Panc1 (cell line): ENCODE data around the gene RACK1. TPM values are rescaled to one million over a fixed set of nuclear protein-coding genes. Genes with fewer than 3 reads are reported as not detected.

ENCODE experiments used
- ATAC-seq: fragments of 200-7000 bp; cut with Tn5 transposase; 2 replicates; pipeline ENCODE4 v1.9.1; 2020; ENCODE audit warnings: mild to moderate bottlenecking, moderate library complexity
- BruUV-seq: library from RNA; stranded (reverse); fragments of 400-500 nt; replicated peaks from 2 replicates; lab custom pipeline; 2021; lab: Mats Ljungman, UMichigan
- CTCF ChIA-PET: fragments of 300-600 bp; sonication (Branson Sonifier 250); formaldehyde crosslinking; loops from one replicate; lab custom pipeline; 2022; ENCODE audit warnings: antibody characterized with exemption; lab: Charles Lee
- POLR2A ChIA-PET: fragments of 300-600 bp; sonication (Branson Sonifier 250); formaldehyde crosslinking; loops from one replicate; lab custom pipeline; 2022; ENCODE audit warnings: antibody characterized with exemption; lab: Charles Lee
- DNase-seq: peaks from one replicate; pipeline ENCODE4 v3.0.0-alpha.2; 2010; ENCODE audit warnings: low read depth, low spot score
- H3K27ac ChIP-seq: 2 replicates; pipeline ENCODE4 v1.5.1; 2011; ENCODE audit warnings: mild to moderate bottlenecking, low read length, inconsistent platforms
- H3K27me3 ChIP-seq: fragments of 200-500 bp; sonication (Bioruptor generic); 2 replicates; pipeline ENCODE4 v1.6.0; 2014; ENCODE audit warnings: low read length, inconsistent platforms; ENCODE audit not compliant: control insufficient read depth, insufficient read depth
- H3K36me3 ChIP-seq: fragments of 200-500 bp; sonication (Bioruptor generic); 2 replicates; pipeline ENCODE4 v1.5.1; 2014; ENCODE audit warnings: inconsistent platforms, mild to moderate bottlenecking, low read length, moderate library complexity; ENCODE audit not compliant: control insufficient read depth, insufficient read depth
- H3K4me1 ChIP-seq: 2 replicates; pipeline ENCODE4 v1.5.1; 2011; ENCODE audit warnings: inconsistent platforms, mild to moderate bottlenecking, low read length, moderate library complexity; ENCODE audit not compliant: control insufficient read depth, insufficient read depth
- H3K4me3 ChIP-seq, 2 experiments: 2 replicates each; pipeline ENCODE4 v1.5.1; 2011 to 2012; ENCODE audit warnings: low read depth in 2 of 2, low read length in 2 of 2, mild to moderate bottlenecking in 2 of 2, inconsistent platforms in 1 of 2, moderate library complexity in 1 of 2
- H3K9me3 ChIP-seq: fragments of 200-500 bp; sonication (Bioruptor generic); 2 replicates; pipeline ENCODE4 v1.5.1; 2014; ENCODE audit warnings: low read depth, mild to moderate bottlenecking, inconsistent platforms, low read length, moderate library complexity; ENCODE audit not compliant: control insufficient read depth, insufficient read depth
- POLR2AphosphoS5 ChIP-seq: IDR thresholded peaks from 2 replicates; pipeline ENCODE4 v1.6.1; 2012; ENCODE audit warnings: mild to moderate bottlenecking, low read depth, low read length, moderate library complexity
- SIN3A ChIP-seq: IDR thresholded peaks from 2 replicates; pipeline ENCODE4 v1.6.1; 2012; ENCODE audit warnings: low read depth, mild to moderate bottlenecking, low read length, moderate library complexity, borderline replicate concordance; ENCODE audit not compliant: insufficient read depth
- TCF7L2 ChIP-seq: IDR thresholded peaks from 2 replicates; pipeline ENCODE4 v1.6.1; 2011; ENCODE audit warnings: mild to moderate bottlenecking, low read depth, low read length, inconsistent platforms
- in situ Hi-C: cut with HindIII; loops from 2 replicates; pipeline ENCODE4 v1.10.0; 2016; ENCODE audit warnings: low sequenced_read_pairs, low pct_unique_long_range_greater_than_20kb
- intact Hi-C: fragments of 100-400 bp; cut with micrococcal nuclease; formaldehyde crosslinking; loops from one replicate; pipeline ENCODE4 v1.10.0; 2022; ENCODE audit not compliant: unreplicated experiment
- total RNA-seq: library from RNA; stranded (reverse); gene quantifications from one replicate; pipeline ENCODE4 v1.2.1, GENCODE V29; 2021; ENCODE audit not compliant: unreplicated experiment
- TF ChIP-seq, protein P1 (sequence below): fragments of 450-650 bp; IDR thresholded peaks from 2 replicates; pipeline ENCODE4 v1.5.1; 2017; ENCODE audit warnings: mild to moderate bottlenecking
- TF ChIP-seq, protein P2 (sequence below), 2 experiments: IDR thresholded peaks; 2 replicates each; pipeline ENCODE4 v1.6.1; 2011 to 2012; ENCODE audit warnings: low read depth in 2 of 2, control low read depth in 1 of 2, low read length in 1 of 2, mild to moderate bottlenecking in 1 of 2, moderate library complexity in 1 of 2; ENCODE audit not compliant: insufficient read depth in 1 of 2

Gene RACK1
- total RNA-seq, 1 experiment from 2014 or later, result 1,623 TPM

DNA sequence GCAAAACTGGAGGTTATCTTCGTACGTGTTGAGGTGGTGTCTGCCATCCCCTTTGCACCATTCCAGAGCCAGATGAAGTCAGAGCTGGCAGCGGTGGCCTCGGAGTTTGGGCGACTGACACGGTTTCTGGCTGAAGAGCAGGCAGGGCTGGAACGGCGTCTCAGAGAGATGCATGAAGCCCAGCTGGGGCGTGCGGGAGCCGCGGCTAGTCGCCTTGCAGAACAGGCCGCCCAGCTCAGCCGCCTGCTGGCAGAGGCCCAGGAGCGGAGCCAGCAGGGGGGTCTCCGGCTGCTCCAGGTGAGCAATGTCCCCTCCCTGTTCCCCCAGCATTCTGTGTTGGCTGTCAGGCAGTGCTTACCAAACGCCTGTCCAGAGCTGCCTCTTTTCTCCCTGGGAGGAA, 11.1 kb downstream of the RACK1 start:
- TF ChIP-seq POLR2AphosphoS5 (no peak), TCF7L2 (no peak), SIN3A (no peak)
- TF ChIP-seq, protein P1, sequence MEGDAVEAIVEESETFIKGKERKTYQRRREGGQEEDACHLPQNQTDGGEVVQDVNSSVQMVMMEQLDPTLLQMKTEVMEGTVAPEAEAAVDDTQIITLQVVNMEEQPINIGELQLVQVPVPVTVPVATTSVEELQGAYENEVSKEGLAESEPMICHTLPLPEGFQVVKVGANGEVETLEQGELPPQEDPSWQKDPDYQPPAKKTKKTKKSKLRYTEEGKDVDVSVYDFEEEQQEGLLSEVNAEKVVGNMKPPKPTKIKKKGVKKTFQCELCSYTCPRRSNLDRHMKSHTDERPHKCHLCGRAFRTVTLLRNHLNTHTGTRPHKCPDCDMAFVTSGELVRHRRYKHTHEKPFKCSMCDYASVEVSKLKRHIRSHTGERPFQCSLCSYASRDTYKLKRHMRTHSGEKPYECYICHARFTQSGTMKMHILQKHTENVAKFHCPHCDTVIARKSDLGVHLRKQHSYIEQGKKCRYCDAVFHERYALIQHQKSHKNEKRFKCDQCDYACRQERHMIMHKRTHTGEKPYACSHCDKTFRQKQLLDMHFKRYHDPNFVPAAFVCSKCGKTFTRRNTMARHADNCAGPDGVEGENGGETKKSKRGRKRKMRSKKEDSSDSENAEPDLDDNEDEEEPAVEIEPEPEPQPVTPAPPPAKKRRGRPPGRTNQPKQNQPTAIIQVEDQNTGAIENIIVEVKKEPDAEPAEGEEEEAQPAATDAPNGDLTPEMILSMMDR, result no peak
- TF ChIP-seq, protein P2, sequence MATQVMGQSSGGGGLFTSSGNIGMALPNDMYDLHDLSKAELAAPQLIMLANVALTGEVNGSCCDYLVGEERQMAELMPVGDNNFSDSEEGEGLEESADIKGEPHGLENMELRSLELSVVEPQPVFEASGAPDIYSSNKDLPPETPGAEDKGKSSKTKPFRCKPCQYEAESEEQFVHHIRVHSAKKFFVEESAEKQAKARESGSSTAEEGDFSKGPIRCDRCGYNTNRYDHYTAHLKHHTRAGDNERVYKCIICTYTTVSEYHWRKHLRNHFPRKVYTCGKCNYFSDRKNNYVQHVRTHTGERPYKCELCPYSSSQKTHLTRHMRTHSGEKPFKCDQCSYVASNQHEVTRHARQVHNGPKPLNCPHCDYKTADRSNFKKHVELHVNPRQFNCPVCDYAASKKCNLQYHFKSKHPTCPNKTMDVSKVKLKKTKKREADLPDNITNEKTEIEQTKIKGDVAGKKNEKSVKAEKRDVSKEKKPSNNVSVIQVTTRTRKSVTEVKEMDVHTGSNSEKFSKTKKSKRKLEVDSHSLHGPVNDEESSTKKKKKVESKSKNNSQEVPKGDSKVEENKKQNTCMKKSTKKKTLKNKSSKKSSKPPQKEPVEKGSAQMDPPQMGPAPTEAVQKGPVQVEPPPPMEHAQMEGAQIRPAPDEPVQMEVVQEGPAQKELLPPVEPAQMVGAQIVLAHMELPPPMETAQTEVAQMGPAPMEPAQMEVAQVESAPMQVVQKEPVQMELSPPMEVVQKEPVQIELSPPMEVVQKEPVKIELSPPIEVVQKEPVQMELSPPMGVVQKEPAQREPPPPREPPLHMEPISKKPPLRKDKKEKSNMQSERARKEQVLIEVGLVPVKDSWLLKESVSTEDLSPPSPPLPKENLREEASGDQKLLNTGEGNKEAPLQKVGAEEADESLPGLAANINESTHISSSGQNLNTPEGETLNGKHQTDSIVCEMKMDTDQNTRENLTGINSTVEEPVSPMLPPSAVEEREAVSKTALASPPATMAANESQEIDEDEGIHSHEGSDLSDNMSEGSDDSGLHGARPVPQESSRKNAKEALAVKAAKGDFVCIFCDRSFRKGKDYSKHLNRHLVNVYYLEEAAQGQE (IDR thresholded peaks at IDR 0.05; ENCODE audit: insufficient read depth in 1 of 2, low read depth in 2 of 2, low read length in 1 of 2), result no peak
- DNase-seq, result no peak
- intact Hi-C loops (no loop called here), in situ Hi-C loops (no loop called here)
- no TSS peak for BruUV-seq
- POLR2A ChIA-PET, result no interaction called here
- H3K4me3 ChIP-seq, result no peak overlapping the region
- H3K27ac ChIP-seq, result no peak overlapping the region
- no peak for ATAC-seq
- H3K27me3 ChIP-seq, result no peaks in the 10 kb centered on the region
- H3K36me3 ChIP-seq, result peaks cover 10% of the 10 kb centered on the region
- H3K4me1 ChIP-seq, result peaks cover 3% of the 10 kb centered on the region
- H3K9me3 ChIP-seq, result no peaks in the 10 kb centered on the region
- CTCF ChIA-PET, result no interaction called here

DNA sequence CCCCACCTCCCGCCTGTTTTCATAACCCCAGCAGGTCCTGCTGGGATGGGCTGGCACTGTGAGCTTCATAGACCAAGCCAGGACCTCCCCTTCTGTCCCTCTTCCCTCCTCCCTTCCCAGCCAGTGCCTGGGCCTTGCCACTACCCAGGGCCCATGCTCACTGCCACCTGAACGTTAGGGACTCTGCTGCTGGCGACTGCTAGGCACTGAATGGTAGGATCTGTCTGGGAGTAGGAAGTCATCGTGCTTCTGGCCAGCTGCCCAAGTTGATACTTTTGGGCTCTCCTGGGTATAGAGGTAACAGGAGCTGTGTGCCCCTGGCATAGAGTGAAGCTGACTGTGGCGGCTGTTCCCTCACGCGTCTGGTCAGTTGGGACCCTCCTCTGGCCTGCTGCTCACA, 12.3 kb downstream of the RACK1 start:
- no TSS peak for BruUV-seq
- TF ChIP-seq, protein P1, result no peak
- no peak for TF ChIP-seq POLR2AphosphoS5
- no peak for TF ChIP-seq TCF7L2
- TF ChIP-seq, protein P2 (IDR thresholded peaks at IDR 0.05; ENCODE audit: insufficient read depth in 1 of 2, low read depth in 2 of 2, low read length in 1 of 2), result no peak
- TF ChIP-seq SIN3A, result no peak
- H3K27ac ChIP-seq, result no peak overlapping the region
- no peak for ATAC-seq
- in situ Hi-C loops (no loop called here), intact Hi-C loops (no loop called here)
- no peaks in the 10 kb centered on the region for H3K9me3 ChIP-seq
- POLR2A ChIA-PET, result no interaction called here
- no peaks in the 10 kb centered on the region for H3K27me3 ChIP-seq
- H3K36me3 ChIP-seq, result peaks cover 3% of the 10 kb centered on the region
- peaks cover 3% of the 10 kb centered on the region; the same call in 1 of the 2 replicates for H3K4me1 ChIP-seq
- no peak for DNase-seq
- no peak overlapping the region for H3K4me3 ChIP-seq
- CTCF ChIA-PET, result interaction anchor here (0.6 kb wide), 1 partner anchor 46 kb away, joined by 3 read pairs; no protein-coding TSS in a partner anchor
